ENCODE results near the gene PAX5.

DNA sequence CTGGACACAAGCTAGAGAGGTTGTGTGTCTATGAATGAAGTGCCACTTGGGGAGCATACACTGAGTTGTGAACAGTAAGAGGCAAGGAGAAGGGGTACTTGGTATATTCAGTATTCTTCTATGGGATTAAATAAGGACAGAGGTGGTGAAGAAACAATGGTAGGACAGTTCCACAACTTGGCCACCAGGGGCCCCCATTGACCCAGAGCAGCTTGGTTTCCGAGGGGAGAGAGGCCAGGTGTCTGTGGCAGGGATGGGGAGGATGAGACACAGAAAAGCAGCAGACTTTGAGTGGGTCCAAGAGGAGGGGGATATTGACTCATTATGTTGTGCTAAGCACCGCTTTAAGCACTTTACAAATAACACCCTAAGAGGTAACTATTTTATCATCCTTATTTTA, 240.8 kb downstream of the PAX5 start:
- TF ChIP-seq, protein P1, sequence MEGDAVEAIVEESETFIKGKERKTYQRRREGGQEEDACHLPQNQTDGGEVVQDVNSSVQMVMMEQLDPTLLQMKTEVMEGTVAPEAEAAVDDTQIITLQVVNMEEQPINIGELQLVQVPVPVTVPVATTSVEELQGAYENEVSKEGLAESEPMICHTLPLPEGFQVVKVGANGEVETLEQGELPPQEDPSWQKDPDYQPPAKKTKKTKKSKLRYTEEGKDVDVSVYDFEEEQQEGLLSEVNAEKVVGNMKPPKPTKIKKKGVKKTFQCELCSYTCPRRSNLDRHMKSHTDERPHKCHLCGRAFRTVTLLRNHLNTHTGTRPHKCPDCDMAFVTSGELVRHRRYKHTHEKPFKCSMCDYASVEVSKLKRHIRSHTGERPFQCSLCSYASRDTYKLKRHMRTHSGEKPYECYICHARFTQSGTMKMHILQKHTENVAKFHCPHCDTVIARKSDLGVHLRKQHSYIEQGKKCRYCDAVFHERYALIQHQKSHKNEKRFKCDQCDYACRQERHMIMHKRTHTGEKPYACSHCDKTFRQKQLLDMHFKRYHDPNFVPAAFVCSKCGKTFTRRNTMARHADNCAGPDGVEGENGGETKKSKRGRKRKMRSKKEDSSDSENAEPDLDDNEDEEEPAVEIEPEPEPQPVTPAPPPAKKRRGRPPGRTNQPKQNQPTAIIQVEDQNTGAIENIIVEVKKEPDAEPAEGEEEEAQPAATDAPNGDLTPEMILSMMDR (IDR thresholded peaks at IDR 0.05; ENCODE audit: borderline replicate concordance, extremely low read depth, low read length, poor library complexity, severe bottlenecking), result peak; percentile 45
- TF ChIP-seq EZH2 (IDR thresholded peaks at IDR 0.05; ENCODE audit: borderline replicate concordance, low read depth, low read length, severe bottlenecking), result no peak
